HG02852 (cell line): ENCODE measurements around the gene KLHL29.

ENCODE experiments used
- ATAC-seq: cut with Tn5 transposase; IDR thresholded peaks from one replicate; pipeline ENCODE4 v1.9.1; 2021; ENCODE audit warnings: mild to moderate bottlenecking, moderate library complexity; ENCODE audit not compliant: unreplicated experiment

Gene KLHL29

GRCh38 chr2:23420091-23420839 lies 35.3 kb downstream of the KLHL29 start:
- ATAC-seq, result no peak

- ATAC-seq, result no peak
Observed at GRCh38 chr2:23420840-23421476, 36.0 kb downstream of the KLHL29 start.

GRCh38 chr2:23422089-23423061 lies 37.4 kb downstream of the KLHL29 start:
- ATAC-seq, result no peak

- ATAC-seq, result no peak
Observed at GRCh38 chr2:23423062-23423872, 38.3 kb downstream of the KLHL29 start.

GRCh38 chr2:23423873-23424680 lies 39.1 kb downstream of the KLHL29 start:
- peak; percentile 59 for ATAC-seq

- no peak for ATAC-seq
Observed at GRCh38 chr2:23425338-23425871, 40.4 kb downstream of the KLHL29 start.

GRCh38 chr2:23425885-23426262 lies 40.9 kb downstream of the KLHL29 start:
- no peak for ATAC-seq

GRCh38 chr2:23426263-23426905 lies 41.4 kb downstream of the KLHL29 start:
- no peak for ATAC-seq

GRCh38 chr2:23427350-23427749 lies 42.4 kb downstream of the KLHL29 start:
- ATAC-seq, result no peak

GRCh38 chr2:23427976-23428375 lies 43.0 kb downstream of the KLHL29 start:
- ATAC-seq, result no peak

- ATAC-seq, result no peak
Observed at GRCh38 chr2:23429036-23429435, 44.1 kb downstream of the KLHL29 start.

- ATAC-seq, result no peak
Observed at GRCh38 chr2:23430263-23430662, 45.3 kb downstream of the KLHL29 start.

GRCh38 chr2:23432531-23432930 lies 47.6 kb downstream of the KLHL29 start:
- no peak for ATAC-seq

GRCh38 chr2:23433282-23433681 lies 48.3 kb downstream of the KLHL29 start:
- ATAC-seq, result no peak

GRCh38 chr2:23434721-23435121 lies 49.7 kb downstream of the KLHL29 start:
- ATAC-seq, result no peak

GRCh38 chr2:23435250-23436035 lies 50.5 kb downstream of the KLHL29 start:
- no peak for ATAC-seq

GRCh38 chr2:23436346-23437098 lies 51.5 kb downstream of the KLHL29 start:
- no peak for ATAC-seq

GRCh38 chr2:23441414-23441813 lies 56.4 kb downstream of the KLHL29 start:
- ATAC-seq, result no peak
